Fibroblast of the conjunctiva (primary cell): ENCODE data around the gene FBXO45.
"Not testable (repeated sequence)": the region's sequence is repeated elsewhere in the genome, so short reads cannot be mapped to it uniquely, and the experiment has no call there.

Experiments
- DNase-seq: peaks from one replicate; pipeline ENCODE4 v3.0.0-alpha.2; 2010; ENCODE audit warnings: low read depth

FBXO45 gene

GRCh38 chr3:196557236-196557635 is 11.2 kb upstream of the FBXO45 start:
- no peak for DNase-seq

DNA sequence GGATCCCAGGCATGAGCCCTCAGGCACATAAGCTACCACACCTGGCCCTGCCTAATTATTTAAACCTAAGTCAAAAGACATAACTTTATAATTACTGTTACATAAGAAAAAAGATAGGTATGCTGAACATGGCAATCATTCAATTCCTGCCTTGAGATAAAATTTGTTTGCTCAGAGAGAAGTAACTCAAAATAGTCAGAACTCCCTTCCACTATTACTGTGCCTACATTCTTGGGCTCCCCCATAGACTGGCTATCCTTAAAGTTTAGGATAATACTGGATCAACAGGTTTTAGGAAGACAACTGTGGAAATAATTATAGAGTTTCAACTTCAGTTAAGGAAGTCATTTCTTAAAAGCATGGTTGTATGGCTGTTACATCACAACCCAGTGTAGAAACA is 10.0 kb upstream of the FBXO45 start:
- no peak for DNase-seq

GRCh38 chr3:196559826-196560225 is 8.6 kb upstream of the FBXO45 start:
- no peak for DNase-seq

DNA sequence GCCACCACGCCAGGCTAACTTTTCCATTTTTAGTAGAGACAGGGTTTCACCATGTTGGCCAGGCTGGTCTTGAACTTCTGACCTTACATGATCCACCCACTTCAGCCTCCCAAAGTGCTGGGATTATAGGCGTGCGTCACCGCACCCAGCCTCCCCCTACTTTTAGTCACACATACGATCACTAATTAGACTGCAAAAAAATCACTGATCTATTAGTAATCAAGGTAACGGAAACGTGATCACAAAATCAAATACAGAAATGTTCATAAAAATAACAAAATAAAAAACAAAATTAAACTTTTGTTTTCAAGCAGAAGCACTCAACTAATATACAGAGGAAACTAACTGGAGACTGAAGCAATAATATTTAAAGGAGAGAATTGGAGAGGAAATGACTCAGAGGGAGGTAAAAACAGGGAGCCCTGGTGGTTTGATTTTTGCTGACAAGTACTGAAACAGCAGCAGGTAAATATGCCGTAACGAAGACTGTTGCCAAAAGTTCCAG is 4.7 kb upstream of the FBXO45 start:
- no peak for DNase-seq

GRCh38 chr3:196569003-196569516 is 600 bp downstream of the FBXO45 start:
- no peak for DNase-seq

GRCh38 chr3:196570332-196570731 is 1.9 kb downstream of the FBXO45 start:
- not testable (repeated sequence) for DNase-seq

DNA sequence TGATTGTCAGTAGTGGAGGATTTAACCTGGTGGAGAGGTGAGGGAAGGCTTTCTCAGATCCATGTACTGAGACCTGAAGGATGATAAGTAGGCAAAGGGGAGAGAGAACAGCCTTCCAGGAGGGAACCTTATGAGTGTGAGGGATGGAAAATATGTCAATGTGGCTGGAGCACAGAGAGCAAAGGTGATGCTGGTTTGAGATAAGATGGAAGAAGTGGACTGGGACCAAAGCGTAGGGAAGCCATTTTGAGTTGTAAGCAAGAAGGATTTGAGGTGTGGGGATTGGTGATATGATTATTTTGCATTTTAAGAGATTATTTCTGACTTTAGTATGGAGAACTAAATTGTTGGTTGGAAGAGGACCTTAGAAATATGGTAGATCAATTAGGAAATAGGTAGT is 3.9 kb downstream of the FBXO45 start:
- DNase-seq: no peak

- DNase-seq: no peak
Observed at GRCh38 chr3:196585044-196585757, 16.7 kb downstream of the FBXO45 start.

- DNase-seq: no peak
Observed at GRCh38 chr3:196590279-196590678, 21.8 kb downstream of the FBXO45 start.

- DNase-seq: no peak
Observed at GRCh38 chr3:196596355-196596754, 27.9 kb downstream of the FBXO45 start.

GRCh38 chr3:196597971-196598733 is 29.7 kb downstream of the FBXO45 start:
- not testable (repeated sequence) for DNase-seq

DNA sequence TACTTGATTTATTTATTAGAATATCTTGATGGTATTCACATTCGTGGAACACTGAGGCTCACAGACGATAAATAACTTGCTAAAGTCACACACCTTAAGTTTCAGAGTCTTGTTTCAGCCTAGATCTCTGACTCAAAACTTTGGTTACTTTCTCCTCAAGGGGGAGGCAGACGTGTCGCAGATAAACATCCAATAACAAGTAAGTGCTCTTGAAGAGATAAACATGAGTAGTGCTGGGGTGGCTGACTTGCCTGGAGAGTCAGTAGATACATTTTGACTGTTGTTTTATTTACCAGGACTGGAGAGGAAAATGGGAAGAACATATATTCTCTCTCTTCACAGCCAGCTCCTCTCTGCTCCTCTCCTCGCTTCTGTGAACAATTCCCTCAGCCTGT is 31.3 kb downstream of the FBXO45 start:
- no peak for DNase-seq

GRCh38 chr3:196600359-196600758 is 31.9 kb downstream of the FBXO45 start:
- no peak for DNase-seq

- no peak for DNase-seq
Observed at GRCh38 chr3:196602673-196603072, 34.2 kb downstream of the FBXO45 start.

GRCh38 chr3:196603683-196604082 is 35.2 kb downstream of the FBXO45 start:
- no peak for DNase-seq

DNA sequence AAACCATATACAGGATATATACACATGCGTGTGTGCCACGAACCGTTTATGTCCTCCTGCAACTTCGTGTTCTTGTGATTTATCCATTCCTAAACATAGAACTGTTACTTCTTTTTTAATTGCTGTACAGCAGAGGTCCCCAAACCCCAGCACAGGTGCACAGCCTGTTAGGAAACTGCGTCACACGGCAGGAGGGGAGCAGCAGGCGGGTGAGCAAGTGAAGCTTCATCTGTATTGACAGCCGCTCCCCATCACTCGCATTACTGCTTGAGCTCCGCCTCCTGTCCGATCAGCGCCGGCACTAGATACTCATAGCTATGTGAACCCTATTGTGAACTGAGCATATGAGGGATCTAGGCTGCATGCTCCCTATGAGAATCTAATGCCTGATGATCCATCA is 36.1 kb downstream of the FBXO45 start:
- no peak for DNase-seq

DNA sequence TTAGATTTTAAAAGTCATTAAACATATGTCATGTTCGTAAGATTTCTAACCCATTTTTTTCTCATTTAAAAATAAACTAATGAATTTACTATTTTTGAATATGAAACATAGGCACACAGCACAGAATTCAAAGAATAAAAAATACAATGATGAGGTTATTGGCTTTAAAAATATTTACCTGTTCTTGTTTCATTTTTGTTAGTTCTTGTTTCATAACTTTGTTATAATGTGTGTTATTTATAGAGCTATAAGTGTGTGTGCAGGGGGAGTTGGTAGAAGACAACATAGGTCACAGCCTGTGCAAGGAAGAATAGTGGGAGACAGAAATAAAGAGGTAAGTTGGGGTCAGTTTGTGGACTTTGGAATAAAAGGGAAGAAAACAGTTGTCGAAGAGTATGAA is 40.2 kb downstream of the FBXO45 start:
- no peak for DNase-seq

DNA sequence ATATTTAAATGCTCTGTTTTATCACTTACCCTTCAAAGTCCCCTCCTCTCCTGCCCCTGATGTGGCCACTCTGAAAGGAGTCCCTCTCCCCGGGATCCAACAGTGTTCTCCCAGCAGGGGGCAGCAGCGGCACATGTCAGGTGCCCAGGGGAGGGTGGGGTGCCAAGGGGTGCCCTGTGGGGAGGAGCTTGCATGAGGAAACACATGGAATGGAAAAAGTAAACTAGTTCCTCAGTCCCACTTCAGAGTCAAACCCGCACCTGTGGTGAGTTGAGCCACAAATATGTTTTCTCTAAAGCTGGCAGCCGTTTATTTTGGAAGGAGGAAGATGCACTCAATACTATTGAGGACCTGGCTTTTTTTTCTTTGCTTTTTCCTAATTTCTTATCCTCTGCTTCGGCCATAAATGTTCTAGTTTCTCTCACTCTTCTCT is 40.9 kb downstream of the FBXO45 start:
- peak; percentile 75 for DNase-seq

- DNase-seq: no peak
Observed at GRCh38 chr3:196609805-196610515, 41.5 kb downstream of the FBXO45 start.

- no peak for DNase-seq
Observed at GRCh38 chr3:196611761-196612483, 43.5 kb downstream of the FBXO45 start.

DNA sequence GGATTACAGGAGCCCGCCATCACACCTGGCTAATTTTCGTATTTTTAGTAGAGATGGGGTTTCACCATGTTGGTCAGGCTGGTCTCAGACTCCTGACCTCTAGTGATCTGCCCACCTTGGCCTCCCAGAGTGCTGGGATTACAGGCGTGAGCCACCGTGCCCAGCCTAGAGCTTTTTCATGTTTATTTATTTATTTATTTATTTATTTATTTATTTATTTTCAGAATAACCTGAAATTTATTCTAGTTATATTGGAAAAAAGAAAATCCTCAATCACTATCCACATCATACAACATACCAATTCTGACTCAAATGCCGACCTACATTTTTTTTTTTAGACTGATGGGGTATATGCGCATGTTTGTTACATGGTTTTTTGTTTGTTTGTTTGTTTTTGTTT is 46.8 kb downstream of the FBXO45 start:
- not testable (repeated sequence) for DNase-seq

- DNase-seq: no peak
Observed at GRCh38 chr3:196617256-196617655, 48.8 kb downstream of the FBXO45 start.
